ENCODE measurements around the gene KIF12. TPM values are rescaled to one million over a fixed set of nuclear protein-coding genes. Genes with fewer than 3 reads are reported as not detected.
A peak's percentile ranks its signal among the peaks of the same experiment; 100 is the strongest.

KIF12 gene
- total and polyA plus RNA-seq, 2 of the 13 experiments (the other 11 are each of a cell fraction or from before 2014, with no cell fraction given), result 1.8 to 12.5 TPM

DNA sequence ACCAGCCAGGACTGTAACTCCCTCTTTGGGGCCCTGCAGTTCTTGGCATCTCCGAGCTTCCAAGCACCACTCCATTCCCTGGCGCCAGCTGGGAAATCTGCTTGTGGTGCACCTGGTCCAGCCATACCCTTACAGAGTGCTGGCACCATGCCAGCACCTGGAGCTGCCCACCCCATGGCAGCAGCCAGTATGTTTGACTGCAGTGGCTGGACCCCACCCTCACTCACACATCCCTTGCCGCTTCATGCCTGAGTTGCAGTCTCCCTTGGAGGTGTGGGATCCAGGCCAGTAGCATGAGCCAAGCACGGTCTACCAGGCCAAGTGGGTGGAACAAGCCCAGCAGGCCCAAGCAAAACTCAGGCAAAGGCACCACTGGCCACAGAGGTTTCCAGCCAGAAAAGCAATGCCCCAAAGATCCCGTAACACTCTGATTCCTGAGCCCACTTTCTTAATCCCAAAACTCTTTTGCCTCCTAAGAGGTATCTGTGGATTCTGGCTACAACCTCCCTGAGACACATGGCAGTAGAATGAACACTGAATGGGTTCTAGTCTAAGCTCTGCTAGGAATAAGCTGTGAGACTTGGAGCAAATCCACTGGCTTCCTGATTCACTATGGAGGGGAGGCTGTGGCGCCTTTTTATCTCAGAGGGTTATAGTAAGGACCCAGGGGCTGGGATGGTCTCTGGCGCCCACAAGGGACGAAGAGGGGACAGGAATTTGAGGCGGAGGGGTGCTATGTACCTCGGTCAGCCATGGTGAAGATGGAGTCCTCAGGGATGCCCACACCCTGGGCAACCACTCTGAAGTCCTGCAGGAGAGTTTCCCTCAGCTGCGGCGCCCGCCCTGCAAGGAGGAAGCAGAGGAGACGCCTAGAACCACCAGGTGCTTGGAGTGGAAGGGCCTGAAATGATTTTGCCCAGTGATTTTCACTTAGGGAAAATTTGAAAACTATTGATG, 26.6 kb downstream of the KIF12 start (continued):
- TF ChIP-seq ARNT2 (CRISPR knock-in tag; IDR thresholded peaks at IDR 0.05; ENCODE audit: low read depth), result no peak
- TF ChIP-seq ZNF660 (CRISPR knock-in tag; IDR thresholded peaks at IDR 0.05; ENCODE audit: borderline replicate concordance, low read depth), result no peak

DNA sequence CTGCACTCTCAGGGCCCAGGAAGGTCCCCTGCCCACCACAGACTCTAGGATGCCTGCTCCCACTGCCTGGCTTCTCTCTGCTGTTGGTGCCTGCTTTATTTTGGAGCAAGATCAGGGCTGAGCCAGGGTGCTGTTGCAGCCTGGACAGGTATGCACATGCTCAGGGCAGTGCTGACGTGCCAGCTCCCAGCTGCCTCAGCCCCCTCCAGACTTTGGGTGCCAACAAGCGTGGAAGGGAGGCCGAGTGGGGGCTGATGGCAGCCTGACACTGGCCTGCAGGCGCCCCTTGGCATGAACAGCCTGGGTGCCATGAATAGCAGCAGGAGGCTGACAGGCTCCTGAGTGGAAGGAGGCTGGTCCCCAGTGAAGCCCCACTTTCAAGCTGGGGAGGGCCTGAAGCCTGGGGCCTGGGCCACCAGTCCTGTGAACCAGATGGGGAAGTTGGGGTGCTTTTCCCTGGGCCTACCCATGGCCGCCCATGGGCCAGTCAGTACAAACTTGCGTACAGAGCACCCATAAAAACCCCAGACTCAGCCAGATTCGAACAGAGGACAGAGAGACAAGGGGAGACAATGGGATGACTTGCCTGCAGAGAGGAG, 27.8 kb downstream of the KIF12 start:
- FAIRE-seq, result no peak

More for the DNA sequence above, 27.8 kb downstream of the KIF12 start:
- BruUV-seq (replicated peaks), result no TSS peak
- H3K4me2 ChIP-seq (ENCODE audit: low read depth, low read length), result peak overlapping the region; percentile 48; the same call in 1 of the 2 replicates
- H2AFZ ChIP-seq (ENCODE audit: low read length), result no peak overlapping the region
- peaks cover 87% of the 10 kb centered on the region for H4K20me1 ChIP-seq (ENCODE audit: insufficient read depth, low read length)
- in situ Hi-C loops (cut with HindIII; ENCODE audit: extremely low pct_ligation_motif_present, low pct_unique_long_range_greater_than_20kb) (no loop called here), intact Hi-C loops (cut with micrococcal nuclease; ENCODE audit: unreplicated experiment) (no loop called here)
- POLR2A ChIA-PET, result interaction anchor here (0.7 to 3.0 kb wide), 4 partner anchors 8 to 12 kb away, joined by 3 to 26 read pairs (median 6); no protein-coding TSS in a partner anchor
- 84% methylated on average over 4 of the region's 7 CpGs for WGBS (ENCODE audit: low lambda C conversion rate)
- no peaks in the 10 kb centered on the region for H3K9me3 ChIP-seq (ENCODE audit: low read length)
- peak overlapping the region; percentile 4 for H3K27ac ChIP-seq (ENCODE audit: extremely low read length, insufficient read depth, low read length)
- DNase-seq (ENCODE audit: low spot score) (no peak), ATAC-seq (no peak; the same call in 2 of the 3 replicates)
- 0 out of 2 replicates have a peak, but pooled peaks have one; percentile 46 for TF ChIP-seq HNRNPL (IDR thresholded peaks at IDR 0.05; ENCODE audit: low read depth, low read length)
- TF ChIP-seq RBFOX2 (IDR thresholded peaks at IDR 0.05; ENCODE audit: low read depth, low read length), result peak; percentile 1; the same call in 1 of the 2 replicates
- TF ChIP-seq ZKSCAN8 (CRISPR knock-in tag; IDR thresholded peaks at IDR 0.05; ENCODE audit: borderline replicate concordance), result no peak
- TF ChIP-seq CREB1 (IDR thresholded peaks at IDR 0.05), result no peak
- no peak for TF ChIP-seq CREB1 (CRISPR knock-in tag; IDR thresholded peaks at IDR 0.05)
- TF ChIP-seq, protein P1, sequence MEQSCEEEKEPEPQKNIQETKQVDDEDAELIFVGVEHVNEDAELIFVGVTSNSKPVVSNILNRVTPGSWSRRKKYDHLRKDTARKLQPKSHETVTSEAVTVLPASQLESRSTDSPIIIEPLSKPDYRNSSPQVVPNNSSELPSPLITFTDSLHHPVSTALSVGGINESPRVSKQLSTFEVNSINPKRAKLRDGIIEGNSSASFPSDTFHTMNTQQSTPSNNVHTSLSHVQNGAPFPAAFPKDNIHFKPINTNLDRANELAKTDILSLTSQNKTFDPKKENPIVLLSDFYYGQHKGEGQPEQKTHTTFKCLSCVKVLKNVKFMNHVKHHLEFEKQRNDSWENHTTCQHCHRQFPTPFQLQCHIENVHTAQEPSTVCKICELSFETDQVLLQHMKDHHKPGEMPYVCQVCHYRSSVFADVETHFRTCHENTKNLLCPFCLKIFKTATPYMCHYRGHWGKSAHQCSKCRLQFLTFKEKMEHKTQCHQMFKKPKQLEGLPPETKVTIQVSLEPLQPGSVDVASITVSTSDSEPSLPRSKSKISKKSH (CRISPR knock-in tag; IDR thresholded peaks at IDR 0.05; ENCODE audit: borderline replicate concordance), result 0 out of 2 replicates have a peak, but pooled peaks have one; percentile 28
- CTCF ChIA-PET (ENCODE audit: low intra/inter-chr PET ratio, low total read pairs), result no interaction called here
- no peak overlapping the region; a peak in 1 of 6 replicates for H3K4me3 ChIP-seq (replicated peaks in 1 of 3; ENCODE audit: insufficient read depth in 1 of 3, low read depth in 2 of 3, low read length in 3 of 3)
- H3K36me3 ChIP-seq (replicated peaks in 1 of 2; ENCODE audit: control insufficient read depth in 1 of 2, insufficient read depth in 2 of 2, low read length in 2 of 2), result peaks cover 37 to 90% of the 10 kb centered on the region in 2 experiments
- H3K27me3 ChIP-seq (ENCODE audit: control insufficient read depth in 1 of 2, insufficient read depth in 2 of 2, low read length in 2 of 2), result no peaks in the 10 kb centered on the region; a peak in 1 of 5 replicates
- no peak overlapping the region for H3K9ac ChIP-seq (ENCODE audit: insufficient read depth, low read depth, low read length)
- peaks cover 64% of the 10 kb centered on the region for H3K79me2 ChIP-seq (ENCODE audit: insufficient read depth, low read length)
- H3K4me1 ChIP-seq (ENCODE audit: insufficient read depth, low read length), result peaks cover 97% of the 10 kb centered on the region
